ENCODE results near the gene SLC25A18.

- TF ChIP-seq ZNF416 (CRISPR knock-in tag; IDR thresholded peaks at IDR 0.05) (no peak), PRDM15 (CRISPR knock-in tag; IDR thresholded peaks at IDR 0.05) (no peak), SMAD4 (CRISPR knock-in tag; IDR thresholded peaks at IDR 0.05) (no peak), SP1 (CRISPR knock-in tag; conservative IDR thresholded peaks at IDR 0.05) (no peak)
Observed at GRCh38 chr22:17586831-17587440, 23.6 kb downstream of the SLC25A18 start.
